H7 (cell line): ENCODE measurements around the gene SURF2. TPM values are rescaled to one million over a fixed set of nuclear protein-coding genes. Genes with fewer than 3 reads are reported as not detected.
A peak's percentile ranks its signal among the peaks of the same experiment; 100 is the strongest.
"Not testable (repeated sequence)": the region's sequence is repeated elsewhere in the genome, so short reads cannot be mapped to it uniquely, and the experiment has no call there.

Experiments used
- DNase-seq: peaks from one replicate; pipeline ENCODE4 v3.0.0; 2012
- H3K27me3 ChIP-seq: 2 replicates; pipeline ENCODE4 v1.6.0; 2011; ENCODE audit warnings: mild to moderate bottlenecking, low read length; ENCODE audit not compliant: control insufficient read depth, insufficient read depth
- H3K36me3 ChIP-seq: replicated peaks from 2 replicates; pipeline ENCODE4 v1.5.1; 2011; ENCODE audit warnings: low read length; ENCODE audit not compliant: control insufficient read depth, insufficient read depth
- H3K4me3 ChIP-seq: 2 replicates; pipeline ENCODE4 v1.5.1; 2011; ENCODE audit warnings: low read depth, mild to moderate bottlenecking, control low read depth, low read length, moderate library complexity; ENCODE audit not compliant: insufficient read depth
- total RNA-seq: library from RNA; depleted of rRNA; stranded (reverse); fragments of >200 nt; shearing (Covaris generic); gene quantifications from 2 replicates; pipeline ENCODE4 v1.2.3, GENCODE V29; 2014; rRNA removed

The SURF2 gene
- total RNA-seq, result 25.8 and 28.1 TPM in 2 replicates

GRCh38 chr9:133356391-133357091 is at the start of gene SURF2, which contains the start of gene SURF1:
Gene SURF2 (plus strand): TSS chr9:133356550. CDS start chr9:133356593, 43 bp downstream.
Gene SURF1 (minus strand): TSS chr9:133356487. CDS start chr9:133356453, 34 bp downstream.
- no peaks in the 10 kb centered on the region for H3K27me3 ChIP-seq
- H3K36me3 ChIP-seq, result peaks cover 23% of the 10 kb centered on the region
- H3K4me3 ChIP-seq, result peak within 1 kb of the TSS; percentile 85
- peak; percentile 97 for DNase-seq

- H3K27me3 ChIP-seq, result no peaks in the 10 kb centered on the region
- DNase-seq, result peak; percentile 22
- no peak overlapping the region for H3K4me3 ChIP-seq
- no peaks in the 10 kb centered on the region for H3K36me3 ChIP-seq
Measured at GRCh38 chr9:133307301-133307700, 49.0 kb upstream of the SURF2 start.

GRCh38 chr9:133309608-133310007 is 46.7 kb upstream of the SURF2 start:
- no peak for DNase-seq
- Histone ChIP-seq H3K27me3 (no peaks in the 10 kb centered on the region), H3K4me3 (no peak overlapping the region), H3K36me3 (no peaks in the 10 kb centered on the region)

- DNase-seq, result no peak
- H3K27me3 ChIP-seq, result no peaks in the 10 kb centered on the region
- H3K4me3 ChIP-seq, result no peak overlapping the region
- no peaks in the 10 kb centered on the region for H3K36me3 ChIP-seq
Measured at GRCh38 chr9:133315997-133316396, 40.4 kb upstream of the SURF2 start.

GRCh38 chr9:133317551-133317950 is 38.8 kb upstream of the SURF2 start:
- H3K4me3 ChIP-seq, DNase-seq, H3K36me3 ChIP-seq, H3K27me3 ChIP-seq: not testable (repeated sequence)

- H3K4me3 ChIP-seq, result no peak overlapping the region
- H3K36me3 ChIP-seq, result no peaks in the 10 kb centered on the region
- no peaks in the 10 kb centered on the region for H3K27me3 ChIP-seq
- peak; percentile 78 for DNase-seq
Measured at GRCh38 chr9:133320421-133320881, 35.9 kb upstream of the SURF2 start.

GRCh38 chr9:133321411-133321935 is 34.9 kb upstream of the SURF2 start:
- peak; percentile 14 for DNase-seq
- H3K27me3 ChIP-seq, result no peaks in the 10 kb centered on the region
- H3K36me3 ChIP-seq, result no peaks in the 10 kb centered on the region

GRCh38 chr9:133322701-133323100 is 33.6 kb upstream of the SURF2 start:
- H3K36me3 ChIP-seq, result no peaks in the 10 kb centered on the region
- no peak overlapping the region for H3K4me3 ChIP-seq
- DNase-seq, result peak; percentile 32
- H3K27me3 ChIP-seq, result no peaks in the 10 kb centered on the region

More at GRCh38 chr9:133321411-133321935, 34.9 kb upstream of the SURF2 start:
- H3K4me3 ChIP-seq, result no peak overlapping the region

GRCh38 chr9:133323211-133323610 is 33.1 kb upstream of the SURF2 start:
- DNase-seq, result no peak
- Histone ChIP-seq H3K36me3 (no peaks in the 10 kb centered on the region), H3K27me3 (no peaks in the 10 kb centered on the region), H3K4me3 (no peak overlapping the region)

GRCh38 chr9:133323991-133324703 is 32.2 kb upstream of the SURF2 start:
- Histone ChIP-seq H3K36me3 (no peaks in the 10 kb centered on the region), H3K4me3 (no peak overlapping the region), H3K27me3 (no peaks in the 10 kb centered on the region)
- no peak for DNase-seq

- H3K27me3 ChIP-seq, H3K36me3 ChIP-seq, DNase-seq, H3K4me3 ChIP-seq: not testable (repeated sequence)
Measured at GRCh38 chr9:133327021-133327420, 29.3 kb upstream of the SURF2 start.

- Histone ChIP-seq H3K4me3 (no peak overlapping the region), H3K36me3 (peaks cover 9% of the 10 kb centered on the region), H3K27me3 (no peaks in the 10 kb centered on the region)
- no peak for DNase-seq
Measured at GRCh38 chr9:133327834-133328484, 28.4 kb upstream of the SURF2 start.

- H3K27me3 ChIP-seq, DNase-seq, H3K4me3 ChIP-seq: not testable (repeated sequence)
- peaks cover 22% of the 10 kb centered on the region for H3K36me3 ChIP-seq
Measured at GRCh38 chr9:133329306-133330156, 26.8 kb upstream of the SURF2 start.

GRCh38 chr9:133331221-133331620 is 25.1 kb upstream of the SURF2 start:
- Histone ChIP-seq H3K4me3 (no peak overlapping the region), H3K27me3 (no peaks in the 10 kb centered on the region), H3K36me3 (peaks cover 22% of the 10 kb centered on the region)
- no peak for DNase-seq
